HG02981 (cell line): ENCODE results near the gene PKHD1.

ENCODE experiments used
- ATAC-seq: cut with Tn5 transposase; IDR thresholded peaks from one replicate; pipeline ENCODE4 v1.9.1; 2021; ENCODE audit warnings: mild to moderate bottlenecking, moderate library complexity; ENCODE audit not compliant: unreplicated experiment

PKHD1 gene

DNA sequence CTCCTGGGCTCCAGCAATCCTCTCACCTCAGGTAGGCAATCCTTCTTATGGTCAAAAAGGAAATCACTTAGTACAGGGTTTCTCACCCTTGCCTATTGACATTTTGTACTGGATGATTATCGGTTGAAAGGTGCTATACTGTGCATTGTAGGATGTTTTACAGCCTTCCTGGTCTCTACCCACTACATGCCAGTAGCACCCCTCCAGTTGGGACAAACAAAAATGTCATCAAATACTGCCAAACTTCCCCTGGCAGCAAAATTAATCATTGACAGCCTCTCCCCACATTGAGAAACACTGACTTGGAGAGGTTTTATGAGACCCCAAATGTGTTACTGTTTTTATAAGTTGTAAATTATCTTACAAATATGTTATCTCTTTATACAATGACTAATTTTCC is 368.1 kb downstream of the PKHD1 start:
- ATAC-seq: no peak

- ATAC-seq: no peak
Observed at GRCh38 chr6:51718533-51718932, 368.9 kb downstream of the PKHD1 start.

DNA sequence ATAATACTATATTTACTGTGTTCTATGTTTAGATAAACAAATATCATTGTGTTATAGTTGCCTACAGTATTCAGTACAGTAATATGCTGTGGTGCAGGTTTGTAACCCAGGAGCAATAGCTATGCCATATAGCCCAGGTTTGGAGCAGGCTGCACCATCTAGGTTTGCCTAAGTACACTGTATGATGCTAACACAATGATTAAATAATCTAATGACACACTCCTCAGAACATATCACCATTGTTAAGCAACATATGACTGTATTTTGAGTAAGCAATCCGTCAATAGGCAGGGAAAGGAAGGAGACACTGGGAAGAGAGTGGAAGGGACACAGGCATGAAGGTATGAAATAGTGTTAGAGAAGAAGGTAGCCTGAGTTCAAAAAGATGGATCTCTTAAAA is 369.9 kb downstream of the PKHD1 start:
- ATAC-seq: no peak

GRCh38 chr6:51711876-51712275 is 375.5 kb downstream of the PKHD1 start:
- ATAC-seq: no peak

GRCh38 chr6:51706086-51706485 is 381.3 kb downstream of the PKHD1 start:
- no peak for ATAC-seq

DNA sequence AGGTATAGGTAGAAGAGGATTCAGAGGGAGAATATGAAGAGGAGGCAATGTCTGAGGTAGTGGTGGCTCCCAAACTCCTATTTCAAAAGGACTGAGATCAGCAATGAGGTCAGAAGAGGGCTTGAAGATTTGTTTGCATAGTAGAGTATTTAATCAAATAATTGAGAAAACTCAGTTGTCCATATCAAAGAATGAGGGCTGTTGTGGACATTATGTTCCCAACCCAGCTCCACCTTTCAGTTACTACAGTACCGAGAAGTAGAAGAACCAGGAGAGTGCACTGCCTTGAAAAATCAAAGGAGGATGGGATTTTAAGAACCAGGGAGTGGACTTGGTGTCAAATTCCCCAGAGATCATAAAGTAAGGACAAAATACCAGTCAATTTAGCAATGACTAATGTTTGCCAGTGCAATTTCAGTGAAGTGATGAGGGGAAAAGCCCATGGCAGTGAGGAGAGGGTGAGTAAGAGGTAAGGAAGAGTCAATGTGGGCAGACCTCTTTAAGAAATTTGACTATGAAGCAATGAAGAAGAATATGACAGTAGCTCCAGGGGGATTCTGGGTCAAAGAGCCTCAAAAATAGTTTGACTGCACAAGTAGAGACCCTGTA is 382.4 kb downstream of the PKHD1 start:
- ATAC-seq: no peak

DNA sequence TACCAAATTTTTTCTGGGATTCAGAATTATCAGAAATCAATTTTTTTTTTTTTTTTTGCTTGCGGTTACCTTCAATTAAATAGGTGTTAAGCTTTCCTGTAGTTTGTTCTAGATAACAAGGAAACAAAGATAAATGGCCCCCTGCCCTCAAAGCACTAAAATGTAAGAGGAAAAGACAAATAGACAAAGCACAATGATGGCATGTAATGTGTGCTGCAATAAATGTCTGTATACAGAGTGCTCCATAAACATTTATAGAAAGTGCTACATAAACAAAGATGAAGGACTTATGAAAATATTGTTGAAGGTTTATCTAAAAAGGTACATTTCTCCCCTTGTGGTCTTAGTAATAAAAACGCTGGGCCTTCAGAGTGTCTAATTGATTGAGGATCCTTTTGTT is 384.6 kb downstream of the PKHD1 start:
- no peak for ATAC-seq

DNA sequence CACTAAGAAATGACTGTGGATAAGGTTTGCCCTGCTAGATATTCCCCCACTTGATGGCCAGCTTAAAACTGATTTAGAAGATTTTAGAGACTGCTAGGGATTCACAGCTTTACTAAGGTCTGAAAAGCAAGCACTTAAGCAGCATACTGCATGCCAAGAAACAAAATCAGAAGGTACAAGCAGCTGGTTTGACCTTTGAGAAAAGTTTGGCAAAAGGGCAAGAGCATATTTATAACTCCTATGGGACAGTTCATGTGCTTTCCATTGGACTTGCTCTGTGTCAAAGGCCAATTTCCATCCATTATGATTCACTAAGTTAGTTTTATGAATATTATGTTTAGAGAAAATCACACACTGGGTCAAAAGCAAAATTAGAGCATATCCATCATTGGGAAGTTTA is 402.8 kb downstream of the PKHD1 start:
- ATAC-seq: no peak

GRCh38 chr6:51684038-51684437 is 403.4 kb downstream of the PKHD1 start:
- no peak for ATAC-seq

GRCh38 chr6:51678905-51679620 is 408.4 kb downstream of the PKHD1 start:
- ATAC-seq: peak; percentile 63

GRCh38 chr6:51678274-51678673 is 409.1 kb downstream of the PKHD1 start:
- ATAC-seq: no peak

DNA sequence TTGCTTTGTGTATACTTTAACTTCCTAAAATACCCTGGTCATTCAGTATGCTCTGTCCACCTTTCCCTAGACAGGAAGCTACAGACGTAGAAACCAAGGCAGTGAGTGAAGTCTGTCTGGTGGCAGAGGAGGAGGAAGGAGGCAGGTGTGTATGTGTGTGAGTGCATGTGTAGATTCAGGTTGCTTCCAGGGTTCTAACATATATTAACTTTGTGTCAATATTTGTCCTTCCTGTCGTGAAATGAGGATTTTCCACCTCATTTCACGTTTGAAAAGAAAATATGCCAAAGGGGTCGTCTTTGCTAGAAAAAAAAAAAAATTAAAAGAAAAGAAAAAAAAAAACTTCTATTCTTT is 411.5 kb downstream of the PKHD1 start:
- ATAC-seq: no peak

GRCh38 chr6:51675020-51675921 is 412.1 kb downstream of the PKHD1 start:
- no peak for ATAC-seq

DNA sequence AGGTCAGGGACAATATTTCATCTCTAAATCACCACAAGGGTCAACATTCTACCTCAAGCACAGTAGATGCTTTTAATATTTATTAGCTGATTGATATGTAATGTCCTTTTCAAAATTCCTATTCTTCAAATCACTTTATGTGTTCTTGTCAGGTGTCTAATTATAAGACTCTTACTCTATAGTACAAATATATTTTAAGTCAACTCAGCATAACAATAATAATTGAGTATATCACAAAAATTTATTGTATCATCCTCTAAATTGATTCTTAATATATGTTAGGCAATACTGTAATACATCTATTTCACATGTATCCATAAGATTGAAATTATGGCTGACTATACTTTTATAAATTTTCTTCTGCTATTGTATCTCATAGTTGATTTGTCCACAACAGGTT is 423.9 kb downstream of the PKHD1 start:
- ATAC-seq: no peak

DNA sequence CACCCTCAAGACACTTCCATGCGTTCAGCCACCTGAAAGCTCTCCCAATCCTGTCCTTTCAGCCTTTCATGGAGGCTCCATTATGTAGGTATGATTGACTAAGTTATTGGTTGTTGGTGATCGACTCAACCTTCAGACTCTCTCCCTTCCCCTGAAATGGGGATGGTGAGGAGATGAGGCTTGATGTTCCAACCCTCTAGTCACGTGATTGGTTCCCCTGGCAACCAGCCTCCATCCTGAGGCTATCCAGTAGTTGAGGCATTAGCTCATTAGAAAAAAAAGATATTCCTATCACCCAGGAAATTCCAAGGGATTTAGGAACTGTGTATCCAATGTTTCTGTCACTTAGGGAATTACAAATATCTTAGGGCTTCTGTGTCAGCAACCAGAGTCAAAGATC is 426.6 kb downstream of the PKHD1 start:
- no peak for ATAC-seq

DNA sequence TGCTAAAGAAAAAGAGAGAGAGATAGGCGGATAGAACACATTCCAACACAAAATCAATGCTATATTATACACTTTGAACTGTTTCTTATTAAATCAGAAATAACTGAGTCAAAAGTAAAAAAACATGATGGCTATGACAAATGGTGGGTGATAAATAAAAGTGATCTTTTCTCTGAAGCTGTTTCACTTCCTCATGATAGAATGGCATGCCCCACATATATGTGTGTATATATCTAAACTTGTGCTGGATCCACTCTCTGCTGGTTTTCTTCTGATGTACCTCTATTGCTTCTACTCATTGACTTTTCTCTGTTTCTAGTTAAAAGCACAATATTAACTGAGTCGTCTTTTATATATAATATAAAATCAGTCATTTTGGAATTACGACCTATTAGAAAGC is 429.9 kb downstream of the PKHD1 start:
- ATAC-seq: no peak

GRCh38 chr6:51655517-51655916 is 431.9 kb downstream of the PKHD1 start:
- ATAC-seq: no peak

DNA sequence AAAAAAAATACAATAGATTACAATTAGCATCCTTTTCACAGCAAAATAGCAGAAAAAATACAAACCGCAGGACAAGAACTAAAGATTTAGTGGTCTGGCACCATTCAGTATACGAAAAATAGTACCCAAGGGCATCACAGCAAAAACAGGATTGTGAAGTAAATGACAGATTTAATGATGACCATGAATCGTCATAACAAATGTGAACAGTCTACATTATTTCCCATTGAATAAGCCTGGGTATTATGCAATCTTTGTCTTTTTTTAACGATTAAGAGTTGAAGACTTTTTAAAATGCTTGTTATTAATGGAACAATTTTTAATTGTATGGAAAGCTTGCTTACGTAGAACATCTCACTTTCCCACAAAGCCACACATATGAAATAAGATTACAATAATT is 432.8 kb downstream of the PKHD1 start:
- ATAC-seq: no peak

GRCh38 chr6:51651132-51651817 is 436.1 kb downstream of the PKHD1 start:
- ATAC-seq: no peak

GRCh38 chr6:51648774-51649173 is 438.6 kb downstream of the PKHD1 start:
- no peak for ATAC-seq

GRCh38 chr6:51648236-51648635 is 439.2 kb downstream of the PKHD1 start:
- no peak for ATAC-seq
